ENCODE measurements around the gene ZNF286A. TPM values are rescaled to one million over a fixed set of nuclear protein-coding genes. Genes with fewer than 3 reads are reported as not detected.
"Not testable (repeated sequence)": the region's sequence is repeated elsewhere in the genome, so short reads cannot be mapped to it uniquely, and the experiment has no call there.

The ZNF286A gene
- total RNA-seq, 2 donors from 2014 or later: 19.4 to 46.9 TPM

DNA sequence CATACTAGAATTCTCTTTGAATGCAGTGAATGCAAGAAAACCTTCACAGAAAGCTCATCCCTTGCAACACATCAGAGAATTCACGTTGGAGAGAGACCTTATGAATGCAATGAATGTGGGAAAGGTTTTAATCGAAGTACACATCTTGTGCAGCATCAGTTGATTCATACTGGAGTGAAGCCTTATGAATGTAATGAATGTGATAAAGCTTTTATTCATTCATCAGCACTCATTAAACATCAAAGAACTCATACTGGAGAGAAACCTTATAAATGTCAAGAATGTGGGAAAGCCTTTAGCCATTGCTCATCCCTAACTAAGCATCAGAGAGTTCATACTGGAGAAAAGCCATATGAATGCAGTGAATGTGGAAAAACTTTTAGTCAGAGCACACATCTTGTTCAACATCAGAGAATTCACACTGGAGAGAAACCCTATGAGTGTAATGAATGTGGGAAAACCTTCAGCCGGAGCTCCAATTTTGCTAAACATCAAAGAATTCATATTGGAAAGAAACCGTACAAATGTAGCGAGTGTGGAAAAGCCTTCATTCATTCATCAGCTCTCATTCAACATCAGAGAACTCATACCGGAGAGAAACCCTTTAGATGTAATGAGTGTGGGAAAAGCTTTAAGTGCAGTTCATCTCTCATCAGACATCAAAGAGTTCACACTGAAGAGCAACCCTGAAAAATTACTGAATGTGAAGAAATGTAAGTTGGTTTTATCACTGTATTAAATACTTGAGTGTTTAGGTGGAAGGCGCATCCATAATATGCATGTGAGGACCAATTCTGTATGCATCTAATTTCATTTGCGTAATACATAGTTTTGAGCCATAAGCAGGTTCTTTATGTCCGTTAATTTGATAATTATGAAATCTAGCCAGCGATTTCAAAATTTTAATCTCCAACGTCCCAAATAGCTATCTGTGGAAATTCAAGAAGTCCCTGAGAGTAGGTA is 17.3 kb downstream of the ZNF286A start:
- DNase-seq (ENCODE audit: low spot score); H3K9me3 ChIP-seq; H3K27ac ChIP-seq; H3K36me3 ChIP-seq; H3K4me1 ChIP-seq (replicated peaks); H3K27me3 ChIP-seq (replicated peaks; ENCODE audit: insufficient read depth); H3K4me3 ChIP-seq; intact Hi-C loops (cut with DNase I): not testable (repeated sequence)
- WGBS: 98% methylated on average over 9 of the region's 11 CpGs

- H3K9me3 ChIP-seq; H3K4me1 ChIP-seq (replicated peaks); H3K4me3 ChIP-seq; H3K36me3 ChIP-seq; intact Hi-C loops (cut with DNase I); DNase-seq (ENCODE audit: low spot score); H3K27me3 ChIP-seq (replicated peaks; ENCODE audit: insufficient read depth); H3K27ac ChIP-seq: not testable (repeated sequence)
- 72% methylated on average over 9 of the region's 14 CpGs for WGBS
Measured at GRCh38 chr17:15730535-15730934, 31.0 kb downstream of the ZNF286A start.

GRCh38 chr17:15731900-15732299 is 32.3 kb downstream of the ZNF286A start, which contains the start of gene TBC1D26:
TSS of gene TBC1D26 (plus strand) at chr17:15732283. CDS start at chr17:15735349, 3,066 bp downstream.
- H3K4me3 ChIP-seq; intact Hi-C loops (cut with DNase I); H3K27ac ChIP-seq; H3K4me1 ChIP-seq (replicated peaks); DNase-seq (ENCODE audit: low spot score); H3K36me3 ChIP-seq; H3K27me3 ChIP-seq (replicated peaks; ENCODE audit: insufficient read depth); H3K9me3 ChIP-seq: not testable (repeated sequence)
- 83% methylated on average over 7 of the region's 10 CpGs for WGBS

DNA sequence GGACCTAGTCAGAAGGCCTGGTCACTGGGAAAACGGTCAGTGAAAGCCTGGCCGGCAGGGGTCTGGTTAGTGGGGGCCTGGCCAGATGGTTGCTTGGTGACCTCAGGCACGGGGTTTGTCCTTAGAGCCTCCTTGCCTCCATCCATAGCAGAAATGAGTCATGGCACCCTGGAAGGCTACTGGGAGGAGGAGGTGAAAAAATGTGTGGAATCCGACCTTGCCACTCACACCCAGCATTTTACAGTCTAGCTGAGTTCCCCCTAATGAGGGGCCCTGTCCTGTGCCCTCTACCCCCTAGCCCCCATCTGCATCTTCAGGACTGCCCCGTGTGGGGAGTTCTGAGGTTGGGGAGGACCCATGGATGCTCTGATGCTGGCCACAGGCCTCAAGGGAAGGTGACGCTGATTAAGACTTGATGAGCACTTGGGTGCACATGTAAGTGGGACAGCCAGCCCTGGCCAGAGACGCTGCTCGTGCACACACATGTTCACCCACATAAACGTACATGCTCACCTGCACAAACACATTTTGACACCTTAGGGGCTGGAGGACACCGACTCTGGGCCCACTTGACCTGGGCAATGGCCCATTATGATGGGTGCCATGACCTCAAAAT is 33.7 kb downstream of the ZNF286A start:
- H3K4me1 ChIP-seq (replicated peaks); intact Hi-C loops (cut with DNase I); H3K9me3 ChIP-seq; H3K36me3 ChIP-seq; H3K27me3 ChIP-seq (replicated peaks; ENCODE audit: insufficient read depth); H3K27ac ChIP-seq; DNase-seq (ENCODE audit: low spot score); H3K4me3 ChIP-seq: not testable (repeated sequence)
- WGBS: 81% methylated on average over 10 of the region's 10 CpGs

- H3K27me3 ChIP-seq (replicated peaks; ENCODE audit: insufficient read depth); DNase-seq (ENCODE audit: low spot score); H3K36me3 ChIP-seq; H3K4me1 ChIP-seq (replicated peaks); H3K4me3 ChIP-seq; intact Hi-C loops (cut with DNase I); H3K27ac ChIP-seq; H3K9me3 ChIP-seq: not testable (repeated sequence)
- 82% methylated on average over 5 of the region's 5 CpGs for WGBS
Measured at GRCh38 chr17:15736578-15736977, 37.0 kb downstream of the ZNF286A start.

DNA sequence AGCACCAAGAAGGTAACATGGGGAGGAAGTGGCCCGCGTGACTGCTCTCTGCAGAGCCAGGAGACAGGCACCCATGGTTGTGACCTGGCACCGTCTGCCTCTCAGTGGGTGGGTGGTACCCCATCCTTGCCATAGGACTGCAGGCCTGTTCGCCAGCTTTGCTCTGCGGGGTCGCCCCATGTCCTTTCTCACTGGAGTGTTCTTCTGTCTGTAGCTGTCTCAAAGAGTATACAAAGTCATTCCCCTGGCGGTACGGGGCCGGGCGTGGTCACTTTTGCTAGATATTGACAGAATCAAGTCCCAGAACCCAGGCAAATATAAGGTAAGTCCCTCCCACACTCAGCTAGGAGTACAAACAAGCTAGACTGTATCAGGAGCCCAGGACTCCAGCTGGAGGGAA is 38.5 kb downstream of the ZNF286A start:
- Histone ChIP-seq H3K9me3 (no peaks in the 10 kb centered on the region), H3K36me3 (no peaks in the 10 kb centered on the region), H3K27ac (no peak overlapping the region), H3K4me3 (no peak overlapping the region), H3K4me1 (replicated peaks) (no peaks in the 10 kb centered on the region), H3K27me3 (replicated peaks; ENCODE audit: insufficient read depth) (no peaks in the 10 kb centered on the region)
- DNase-seq (ENCODE audit: low spot score): no peak
- intact Hi-C loops (cut with DNase I): no loop called here
- WGBS: 86% methylated on average over 10 of the region's 10 CpGs
- TF ChIP-seq CTCF (IDR thresholded peaks at IDR 0.05): no peak
- TF ChIP-seq POLR2AphosphoS5 (IDR thresholded peaks at IDR 0.05): no peak
- no peak for TF ChIP-seq POLR2A (IDR thresholded peaks at IDR 0.05)

DNA sequence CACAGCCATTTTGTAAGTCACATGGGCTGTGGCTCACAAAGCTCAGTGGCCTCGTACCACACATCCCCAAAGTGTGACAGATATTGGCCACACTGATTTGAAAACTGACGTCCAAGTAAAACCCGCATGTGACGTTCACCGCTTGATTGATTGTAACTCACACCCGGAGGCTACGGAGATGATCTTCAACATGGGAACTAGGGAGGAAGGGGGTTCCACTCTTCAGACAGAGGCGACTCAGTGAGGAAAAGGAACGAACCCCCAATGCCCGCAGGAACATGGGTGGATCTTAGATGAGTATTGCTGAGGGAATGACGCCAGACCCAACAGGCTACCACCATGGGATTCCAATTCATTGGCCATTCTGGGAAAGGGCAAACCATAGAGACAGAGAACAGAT is 39.7 kb downstream of the ZNF286A start:
- DNase-seq (ENCODE audit: low spot score); H3K4me3 ChIP-seq; H3K4me1 ChIP-seq (replicated peaks); H3K27me3 ChIP-seq (replicated peaks; ENCODE audit: insufficient read depth); H3K9me3 ChIP-seq; H3K36me3 ChIP-seq; intact Hi-C loops (cut with DNase I); H3K27ac ChIP-seq: not testable (repeated sequence)
- 94% methylated on average over 10 of the region's 11 CpGs for WGBS

GRCh38 chr17:15740041-15740440 is 40.5 kb downstream of the ZNF286A start:
- H3K27ac ChIP-seq; H3K4me3 ChIP-seq; H3K4me1 ChIP-seq (replicated peaks); H3K27me3 ChIP-seq (replicated peaks; ENCODE audit: insufficient read depth); H3K9me3 ChIP-seq; intact Hi-C loops (cut with DNase I); DNase-seq (ENCODE audit: low spot score); H3K36me3 ChIP-seq: not testable (repeated sequence)
- 66% methylated on average over 8 of the region's 8 CpGs for WGBS
